ENCODE data around the gene DIS3L2. TPM values are rescaled to one million over a fixed set of nuclear protein-coding genes. Genes with fewer than 3 reads are reported as not detected.
"Not testable (repeated sequence)": the region's sequence is repeated elsewhere in the genome, so short reads cannot be mapped to it uniquely, and the experiment has no call there.

DIS3L2 gene
- total and polyA plus RNA-seq, 8 donors, result 13.0 to 24.0 (median 16.8) TPM

DNA sequence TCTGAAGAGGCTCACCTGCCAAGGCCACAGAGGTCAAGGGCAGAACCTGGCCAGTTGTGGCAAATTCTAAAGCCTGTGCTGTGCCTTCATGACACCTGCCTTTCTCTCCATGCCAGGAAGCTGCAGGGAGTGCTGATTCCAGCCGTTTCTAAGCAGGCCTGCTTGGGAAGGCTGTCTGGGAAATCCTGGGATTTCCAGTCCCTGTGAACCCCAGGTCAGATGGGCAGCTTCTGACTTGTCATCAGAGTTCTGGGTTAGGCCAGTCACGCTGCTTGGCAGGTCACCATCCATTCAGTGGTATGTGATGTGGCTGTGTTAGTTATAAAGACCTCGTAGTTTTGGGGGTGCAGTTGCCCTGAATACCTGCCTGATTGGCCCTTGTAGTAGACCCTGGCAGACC, 346.3 kb downstream of the DIS3L2 start:
- intact Hi-C loops (cut with DNase I), result no loop called here
- ATAC-seq, result no peak
- Histone ChIP-seq H3K4me3 (no peak overlapping the region), H3K27me3 (no peaks in the 10 kb centered on the region), H3K9me3 (no peaks in the 10 kb centered on the region), H3K27ac (no peak overlapping the region), H3K4me1 (no peaks in the 10 kb centered on the region), H3K36me3 (no peaks in the 10 kb centered on the region)
- TF ChIP-seq, protein P1, sequence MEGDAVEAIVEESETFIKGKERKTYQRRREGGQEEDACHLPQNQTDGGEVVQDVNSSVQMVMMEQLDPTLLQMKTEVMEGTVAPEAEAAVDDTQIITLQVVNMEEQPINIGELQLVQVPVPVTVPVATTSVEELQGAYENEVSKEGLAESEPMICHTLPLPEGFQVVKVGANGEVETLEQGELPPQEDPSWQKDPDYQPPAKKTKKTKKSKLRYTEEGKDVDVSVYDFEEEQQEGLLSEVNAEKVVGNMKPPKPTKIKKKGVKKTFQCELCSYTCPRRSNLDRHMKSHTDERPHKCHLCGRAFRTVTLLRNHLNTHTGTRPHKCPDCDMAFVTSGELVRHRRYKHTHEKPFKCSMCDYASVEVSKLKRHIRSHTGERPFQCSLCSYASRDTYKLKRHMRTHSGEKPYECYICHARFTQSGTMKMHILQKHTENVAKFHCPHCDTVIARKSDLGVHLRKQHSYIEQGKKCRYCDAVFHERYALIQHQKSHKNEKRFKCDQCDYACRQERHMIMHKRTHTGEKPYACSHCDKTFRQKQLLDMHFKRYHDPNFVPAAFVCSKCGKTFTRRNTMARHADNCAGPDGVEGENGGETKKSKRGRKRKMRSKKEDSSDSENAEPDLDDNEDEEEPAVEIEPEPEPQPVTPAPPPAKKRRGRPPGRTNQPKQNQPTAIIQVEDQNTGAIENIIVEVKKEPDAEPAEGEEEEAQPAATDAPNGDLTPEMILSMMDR (IDR thresholded peaks at IDR 0.05), result no peak
- WGBS, 2 donors, result 67 to 70% methylated on average over 3 of the region's 3 CpGs
- DNase-seq, result no peak
- FAIRE-seq, result no peak

DNA sequence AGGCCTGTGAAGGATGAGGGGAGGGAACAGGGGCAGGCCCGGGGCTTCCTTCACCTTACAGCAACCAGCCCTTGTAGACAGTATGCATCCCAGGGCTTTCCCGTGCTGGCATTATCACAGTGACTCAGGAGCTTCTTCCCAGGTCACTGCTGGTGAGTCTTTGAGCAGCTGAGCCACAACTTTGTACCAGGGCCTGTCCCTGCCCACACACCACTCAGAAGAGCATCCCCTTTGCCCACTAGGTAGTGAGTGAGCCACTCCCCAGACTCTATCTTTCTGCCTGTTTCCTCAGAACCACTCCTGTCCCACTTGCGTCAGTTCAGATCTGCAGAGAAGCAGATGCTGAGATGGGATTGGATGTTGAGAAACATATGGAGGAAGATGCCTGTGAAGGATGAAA, 347.5 kb downstream of the DIS3L2 start:
- Histone ChIP-seq H3K4me3 (no peak overlapping the region), H3K27me3 (no peaks in the 10 kb centered on the region), H3K36me3 (no peaks in the 10 kb centered on the region), H3K27ac (no peak overlapping the region), H3K9me3 (no peaks in the 10 kb centered on the region), H3K4me1 (no peaks in the 10 kb centered on the region)
- intact Hi-C loops (cut with DNase I), result no loop called here
- FAIRE-seq (no peak), DNase-seq (no peak), ATAC-seq (no peak)
- WGBS, 2 donors, result 93% methylated on average over 3 of the region's 3 CpGs
- TF ChIP-seq, protein P1 (IDR thresholded peaks at IDR 0.05), result no peak

DNA sequence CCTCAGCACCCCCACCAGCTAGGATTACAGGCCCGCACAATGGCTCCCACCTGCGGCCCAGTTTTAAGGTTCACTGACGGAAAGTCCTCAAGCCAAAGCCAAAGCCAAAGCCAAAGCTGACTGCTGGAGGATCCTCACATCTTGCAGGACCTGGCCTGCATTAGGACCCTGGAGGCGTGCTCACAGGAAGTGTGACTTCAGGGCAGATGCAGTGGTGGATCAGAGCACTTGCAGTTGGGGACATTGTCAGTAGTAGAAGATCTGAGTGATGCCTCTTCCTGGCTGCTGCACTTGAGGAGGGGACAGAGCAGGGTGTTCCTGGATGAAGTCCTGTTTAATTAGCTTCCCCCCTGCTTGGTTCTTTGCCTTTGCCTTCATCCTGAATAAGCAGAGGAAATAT, 348.1 kb downstream of the DIS3L2 start:
- Histone ChIP-seq H3K27me3 (no peaks in the 10 kb centered on the region), H3K36me3 (no peaks in the 10 kb centered on the region), H3K4me3 (no peak overlapping the region), H3K4me1 (no peaks in the 10 kb centered on the region), H3K9me3 (no peaks in the 10 kb centered on the region), H3K27ac (no peak overlapping the region)
- FAIRE-seq (no peak), ATAC-seq (no peak), DNase-seq (no peak)
- intact Hi-C loops (cut with DNase I), result no loop called here
- WGBS, 2 donors, result 95 to 96% methylated on average over 4 of the region's 4 CpGs
- TF ChIP-seq, protein P1 (IDR thresholded peaks at IDR 0.05), result no peak

DNA sequence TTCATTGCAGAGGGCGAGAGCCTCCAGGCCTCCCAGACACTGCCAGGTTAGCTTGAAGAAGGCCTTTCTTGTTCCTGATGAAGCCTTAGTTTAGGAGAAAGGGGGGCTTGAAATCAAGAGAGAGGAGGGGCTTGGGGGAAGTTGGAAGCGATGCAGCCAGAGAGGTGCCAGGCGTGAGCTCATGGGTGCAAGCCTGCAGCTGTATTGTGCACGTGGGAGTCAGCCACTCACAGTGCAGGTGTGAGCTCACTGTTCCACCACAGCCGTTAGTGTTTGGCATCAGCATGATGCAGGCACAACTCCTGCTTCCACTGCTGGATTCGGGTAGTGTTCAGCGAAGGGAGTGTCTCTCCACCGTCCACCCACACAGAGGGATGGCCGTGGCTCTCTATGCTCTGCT, 348.6 kb downstream of the DIS3L2 start:
- Histone ChIP-seq H3K27ac (no peak overlapping the region), H3K4me3 (no peak overlapping the region), H3K9me3 (no peaks in the 10 kb centered on the region), H3K4me1 (no peaks in the 10 kb centered on the region), H3K36me3 (no peaks in the 10 kb centered on the region), H3K27me3 (no peaks in the 10 kb centered on the region)
- DNase-seq, result no peak
- FAIRE-seq, result no peak
- WGBS, 2 donors, result 88 to 90% methylated on average over 9 of the region's 9 CpGs
- TF ChIP-seq, protein P1 (IDR thresholded peaks at IDR 0.05), result no peak
- intact Hi-C loops (cut with DNase I), result no loop called here
- ATAC-seq, result no peak

DNA sequence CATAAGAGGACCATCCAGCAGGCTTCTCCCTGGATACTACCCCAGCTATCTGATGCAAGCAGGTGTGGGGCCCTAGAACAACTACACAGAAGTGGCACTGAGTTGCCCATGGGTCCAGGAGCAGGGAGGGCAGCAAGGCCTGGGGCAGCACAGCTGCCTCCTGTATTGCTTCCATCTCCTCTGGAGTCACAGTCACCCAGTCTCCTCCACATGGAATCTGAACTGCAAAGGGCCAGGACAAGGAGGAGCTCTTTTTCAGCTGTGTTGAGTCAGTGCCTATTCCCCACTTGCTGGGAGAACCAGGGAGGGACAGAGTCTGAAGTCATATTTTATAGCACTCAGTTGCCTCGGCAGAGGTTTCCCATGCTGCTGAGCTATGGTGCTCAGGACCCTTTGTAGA, 349.2 kb downstream of the DIS3L2 start:
- H3K27ac ChIP-seq, result no peak overlapping the region
- H3K4me1 ChIP-seq, result no peaks in the 10 kb centered on the region
- H3K9me3 ChIP-seq, result no peaks in the 10 kb centered on the region
- ATAC-seq (no peak), DNase-seq (no peak), FAIRE-seq (no peak)
- TF ChIP-seq, protein P1 (IDR thresholded peaks at IDR 0.05), result no peak
- H3K36me3 ChIP-seq, result no peaks in the 10 kb centered on the region
- WGBS, 2 donors, result 88 to 92% methylated on average over 1 of the region's 1 CpG
- H3K4me3 ChIP-seq, result no peak overlapping the region
- intact Hi-C loops (cut with DNase I), result no loop called here
- H3K27me3 ChIP-seq, result no peaks in the 10 kb centered on the region

DNA sequence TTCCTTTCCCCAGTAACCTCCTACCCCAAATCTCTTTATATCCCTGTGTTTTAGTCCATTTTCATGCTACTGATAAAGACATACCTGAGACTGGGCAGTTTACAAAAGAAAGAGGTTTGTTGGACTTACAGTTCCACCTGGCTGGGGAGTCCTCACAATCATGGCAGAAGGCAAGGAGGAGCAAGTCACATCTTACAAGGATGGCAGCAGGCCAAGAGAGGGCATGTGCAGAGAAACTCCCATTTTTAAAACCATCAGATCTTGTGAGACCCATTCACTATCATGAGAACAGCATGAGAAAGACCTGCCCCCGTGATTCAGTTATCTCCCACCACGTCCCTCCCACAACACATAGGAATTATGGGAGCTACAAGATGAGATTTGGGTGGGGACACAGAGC, 352.1 kb downstream of the DIS3L2 start:
- 96 to 97% methylated on average over 2 of the region's 2 CpGs for WGBS, 2 donors
- not testable (repeated sequence) for FAIRE-seq

More for the DNA sequence above, 352.1 kb downstream of the DIS3L2 start:
- H3K27ac ChIP-seq; H3K4me1 ChIP-seq; H3K36me3 ChIP-seq; H3K27me3 ChIP-seq; intact Hi-C loops (cut with DNase I); ATAC-seq; H3K9me3 ChIP-seq; H3K4me3 ChIP-seq; DNase-seq: not testable (repeated sequence)

All from pancreas (tissue), 10 donors.